ENCODE data around the gene C9orf85. TPM values are rescaled to one million over a fixed set of nuclear protein-coding genes. Genes with fewer than 3 reads are reported as not detected.

C9orf85 gene
- total RNA-seq, 1 experiment from 2014 or later: 20.2 TPM

- Mint-ChIP-seq H3K27me3 (ENCODE audit: low read depth) (no peaks in the 10 kb centered on the region), H3K9me3 (peaks cover 21% of the 10 kb centered on the region), H3K27ac (peak overlapping the region; percentile 76), H3K4me1 (peaks cover 48% of the 10 kb centered on the region), H3K36me3 (peaks cover 44% of the 10 kb centered on the region), H3K4me3 (peak overlapping the region; percentile 5; the same call in 1 of the 2 replicates)
- no peak for DNase-seq (ENCODE audit: low spot score)
- POLR2A ChIA-PET: interaction anchor here (2.0 kb wide), 1 partner anchor 54 kb away, joined by 4 read pairs; the partner anchor contains the start of genes ABHD17B and C9orf85
- no peak for ATAC-seq
- CTCF ChIA-PET: interaction anchor here (1.1 to 2.0 kb wide), 2 partner anchors 10 to 60 kb away, joined by 3 to 6 read pairs; no protein-coding TSS in a partner anchor
- TF ChIP-seq JAZF1 (CRISPR knock-in tag; IDR thresholded peaks at IDR 0.05) (no peak), NFATC4 (CRISPR knock-in tag; IDR thresholded peaks at IDR 0.05) (no peak), ZNF121 (CRISPR knock-in tag; IDR thresholded peaks at IDR 0.05) (peak; percentile 93)
Observed at GRCh38 chr9:71965403-71965802, 54.0 kb downstream of the C9orf85 start.

GRCh38 chr9:71966601-71967000 is 55.2 kb downstream of the C9orf85 start:
- POLR2A ChIA-PET: interaction anchor here (2.0 kb wide), 1 partner anchor 55 kb away, joined by 4 read pairs; the partner anchor contains the start of genes ABHD17B and C9orf85
- Mint-ChIP-seq H3K27ac (peak overlapping the region; percentile 98), H3K4me1 (peaks cover 48% of the 10 kb centered on the region), H3K9me3 (peaks cover 21% of the 10 kb centered on the region), H3K27me3 (ENCODE audit: low read depth) (no peaks in the 10 kb centered on the region), H3K4me3 (peak overlapping the region; percentile 52), H3K36me3 (peaks cover 44% of the 10 kb centered on the region)
- peak; percentile 26 for DNase-seq (ENCODE audit: low spot score)
- TF ChIP-seq IRF2 (CRISPR knock-in tag; IDR thresholded peaks at IDR 0.05; ENCODE audit: borderline replicate concordance, low read depth) (no peak), TP53 (CRISPR knock-in tag; IDR thresholded peaks at IDR 0.05) (no peak), JUN (CRISPR knock-in tag; IDR thresholded peaks at IDR 0.05) (no peak), ETV6 (CRISPR knock-in tag; IDR thresholded peaks at IDR 0.05) (0 out of 2 replicates have a peak, but pooled peaks have one; percentile 34), MAX (CRISPR knock-in tag; IDR thresholded peaks at IDR 0.05) (no peak), ZNF423 (CRISPR knock-in tag; IDR thresholded peaks at IDR 0.05) (peak; percentile 12; the same call in 1 of the 2 replicates), ZNF317 (CRISPR knock-in tag; IDR thresholded peaks at IDR 0.05; ENCODE audit: borderline replicate concordance, low read depth) (no peak), NR3C1 (CRISPR knock-in tag; conservative IDR thresholded peaks at IDR 0.05; ENCODE audit: low read depth) (no peak), RELA (CRISPR knock-in tag; IDR thresholded peaks at IDR 0.05; ENCODE audit: borderline replicate concordance) (no peak), ATF2 (CRISPR knock-in tag; IDR thresholded peaks at IDR 0.05; ENCODE audit: borderline replicate concordance, low read depth) (no peak), CTCF (IDR thresholded peaks at IDR 0.05) (no peak), FOXK1 (CRISPR knock-in tag; IDR thresholded peaks at IDR 0.05) (peak; percentile 43; the same call in 1 of the 2 replicates), ZNF396 (CRISPR knock-in tag; IDR thresholded peaks at IDR 0.05; ENCODE audit: borderline replicate concordance) (no peak), IRF1 (CRISPR knock-in tag; IDR thresholded peaks at IDR 0.05) (no peak), FOXP4 (CRISPR knock-in tag; IDR thresholded peaks at IDR 0.05) (peak; percentile 79; the same call in 1 of the 2 replicates), HMGA2 (CRISPR knock-in tag; IDR thresholded peaks at IDR 0.05) (no peak), CREM (CRISPR knock-in tag; IDR thresholded peaks at IDR 0.05) (no peak), ZNF416 (CRISPR knock-in tag; IDR thresholded peaks at IDR 0.05) (no peak), USF1 (CRISPR knock-in tag; IDR thresholded peaks at IDR 0.05) (no peak), FOXP1 (CRISPR knock-in tag; IDR thresholded peaks at IDR 0.05; ENCODE audit: borderline replicate concordance) (no peak), ZSCAN18 (CRISPR knock-in tag; IDR thresholded peaks at IDR 0.05) (no peak), ZNF121 (CRISPR knock-in tag; IDR thresholded peaks at IDR 0.05) (no peak), GTF2I (CRISPR knock-in tag; conservative IDR thresholded peaks at IDR 0.05) (no peak)
- CTCF ChIA-PET: interaction anchor here (2.0 kb wide), 1 partner anchor 58 kb away, joined by 6 read pairs; no protein-coding TSS in a partner anchor
- peak; percentile 92 for ATAC-seq

Measured in WTC11 (cell line).